GM10248 (cell line): ENCODE data around the gene PLEKHM2.

Source experiments
- CTCF ChIA-PET: fragments of 300-600 bp; sonication (Branson Sonifier 250); formaldehyde crosslinking; extraction: SDS; loops from one replicate; lab custom pipeline; 2021; ENCODE audit warnings: antibody characterized with exemption; lab: Yijun Ruan, JAX
- POLR2A ChIA-PET: fragments of 350-650 bp; sonication (Branson Sonifier 250); formaldehyde crosslinking; extraction: SDS; loops from one replicate; lab custom pipeline; 2020; ENCODE audit warnings: antibody characterized with exemption; lab: Yijun Ruan, JAX
- DNase-seq: peaks from one replicate; pipeline ENCODE4 v3.0.0; 2012; ENCODE audit errors: extremely low spot score
- TF ChIP-seq, protein P1 (sequence below): IDR thresholded peaks from 2 replicates; pipeline ENCODE4 v1.5.1; 2012; ENCODE audit warnings: mild to moderate bottlenecking, low read depth; ENCODE audit errors: extremely low read depth, missing control alignments, control extremely low read depth

The PLEKHM2 gene

DNA sequence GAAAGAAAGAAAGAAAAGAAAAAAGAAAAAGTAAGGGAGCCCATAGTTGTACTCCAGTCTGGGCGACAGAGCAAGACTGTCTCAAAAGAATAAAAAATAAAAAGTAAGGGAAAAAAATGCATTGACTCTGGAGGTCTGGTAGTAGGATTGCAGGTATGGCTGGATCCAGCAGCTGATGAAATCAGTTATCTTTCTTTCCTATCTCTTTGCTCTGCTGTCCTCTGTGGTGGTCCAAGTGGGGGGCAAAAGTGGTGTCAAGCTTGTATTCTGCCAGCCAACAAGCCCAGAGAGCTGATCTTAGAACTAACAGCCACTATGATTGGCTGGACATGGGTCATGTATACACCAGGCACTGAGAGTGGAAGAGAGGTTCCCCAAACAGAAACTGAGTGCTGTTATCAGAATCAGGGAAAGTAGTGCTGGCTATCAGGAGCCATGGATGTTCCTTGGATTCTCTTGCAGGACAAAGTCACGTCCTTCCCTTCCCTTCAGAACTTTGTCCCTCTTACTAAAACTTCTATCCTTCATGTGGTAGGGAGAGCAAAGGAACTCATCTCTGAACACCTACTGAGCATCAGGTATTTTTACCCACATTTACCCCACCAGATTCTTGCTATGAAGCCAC lies 71.0 kb downstream of the PLEKHM2 start:
- TF ChIP-seq, protein P1, sequence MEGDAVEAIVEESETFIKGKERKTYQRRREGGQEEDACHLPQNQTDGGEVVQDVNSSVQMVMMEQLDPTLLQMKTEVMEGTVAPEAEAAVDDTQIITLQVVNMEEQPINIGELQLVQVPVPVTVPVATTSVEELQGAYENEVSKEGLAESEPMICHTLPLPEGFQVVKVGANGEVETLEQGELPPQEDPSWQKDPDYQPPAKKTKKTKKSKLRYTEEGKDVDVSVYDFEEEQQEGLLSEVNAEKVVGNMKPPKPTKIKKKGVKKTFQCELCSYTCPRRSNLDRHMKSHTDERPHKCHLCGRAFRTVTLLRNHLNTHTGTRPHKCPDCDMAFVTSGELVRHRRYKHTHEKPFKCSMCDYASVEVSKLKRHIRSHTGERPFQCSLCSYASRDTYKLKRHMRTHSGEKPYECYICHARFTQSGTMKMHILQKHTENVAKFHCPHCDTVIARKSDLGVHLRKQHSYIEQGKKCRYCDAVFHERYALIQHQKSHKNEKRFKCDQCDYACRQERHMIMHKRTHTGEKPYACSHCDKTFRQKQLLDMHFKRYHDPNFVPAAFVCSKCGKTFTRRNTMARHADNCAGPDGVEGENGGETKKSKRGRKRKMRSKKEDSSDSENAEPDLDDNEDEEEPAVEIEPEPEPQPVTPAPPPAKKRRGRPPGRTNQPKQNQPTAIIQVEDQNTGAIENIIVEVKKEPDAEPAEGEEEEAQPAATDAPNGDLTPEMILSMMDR, result no peak
- no peak for DNase-seq
- CTCF ChIA-PET, result no interaction called here
- POLR2A ChIA-PET, result no interaction called here

DNA sequence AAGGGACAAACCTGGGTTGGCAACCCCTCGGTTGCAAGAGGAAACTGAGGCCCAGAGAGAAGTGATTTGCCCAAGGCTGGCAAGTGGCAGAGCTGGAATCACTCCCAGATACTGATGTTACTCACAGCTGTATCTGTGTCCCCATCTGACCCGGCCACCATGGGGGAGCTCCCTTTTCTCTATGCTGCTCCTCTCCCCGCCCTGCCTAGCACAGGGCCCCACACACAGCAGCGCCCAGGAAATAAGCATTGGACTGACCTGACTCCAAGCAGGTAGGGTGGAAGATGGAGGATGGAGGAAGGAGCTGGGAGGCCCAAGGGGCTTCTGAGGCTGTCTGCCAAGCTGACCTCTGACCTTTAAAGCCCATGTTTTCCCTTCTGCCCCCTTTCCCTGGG lies 71.5 kb downstream of the PLEKHM2 start:
- DNase-seq, result no peak
- ChIA-PET POLR2A (interaction anchor here (0.7 kb wide), 1 partner anchor 18 kb away, joined by 3 read pairs; no protein-coding TSS in a partner anchor), CTCF (no interaction called here)
- TF ChIP-seq, protein P1, result no peak

DNA sequence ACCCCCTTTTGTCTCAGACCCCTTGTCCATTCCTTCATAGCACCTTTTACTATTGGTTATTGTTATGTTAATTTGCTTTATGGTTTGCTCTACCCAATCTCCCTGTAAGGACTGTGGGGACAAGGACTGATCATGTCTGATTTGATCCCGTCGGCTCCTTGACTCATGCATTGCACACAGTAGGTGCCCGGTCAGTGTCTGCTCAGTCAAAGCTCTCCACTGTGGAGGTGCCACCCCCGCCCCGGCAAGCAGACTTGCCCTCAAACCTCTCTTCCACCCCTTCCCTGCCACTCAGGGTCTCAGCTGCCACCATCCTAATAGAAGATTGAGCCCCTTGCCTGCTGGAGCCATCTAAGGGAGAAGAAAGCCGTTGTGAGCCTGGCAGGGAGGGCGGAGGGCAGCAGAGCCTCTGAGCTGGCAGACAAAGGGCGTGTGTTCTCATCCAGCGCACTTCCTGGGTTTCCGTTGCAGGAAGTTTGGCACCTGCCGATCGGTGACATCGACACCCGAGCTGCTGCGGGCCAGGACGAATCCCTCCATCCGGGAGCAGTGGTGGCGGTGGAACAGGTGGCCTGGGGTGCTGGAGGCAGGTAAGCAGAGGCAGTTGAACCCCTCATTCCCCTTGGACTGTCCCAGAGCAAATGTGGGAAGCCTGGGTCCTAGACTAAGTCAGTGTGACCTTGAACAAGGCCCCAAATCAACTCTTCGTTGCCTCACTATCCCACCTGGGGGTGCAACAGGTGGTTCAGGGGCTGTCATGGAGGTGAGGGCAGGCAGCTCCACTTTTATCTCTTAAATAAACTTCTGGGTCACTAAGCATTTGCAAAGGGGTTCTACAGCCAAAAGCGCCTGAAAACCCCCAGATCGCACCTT lies 72.3 kb downstream of the PLEKHM2 start:
- ChIA-PET CTCF (interaction anchor here (0.8 to 1.3 kb wide), 3 partner anchors 10 to 59 kb away, joined by 3 read pairs; partner anchors contain the start of gene TMEM82), POLR2A (interaction anchor here (0.7 kb wide), 1 partner anchor 18 kb away, joined by 3 read pairs; no protein-coding TSS in a partner anchor)
- TF ChIP-seq, protein P1, result no peak
- no peak for DNase-seq

DNA sequence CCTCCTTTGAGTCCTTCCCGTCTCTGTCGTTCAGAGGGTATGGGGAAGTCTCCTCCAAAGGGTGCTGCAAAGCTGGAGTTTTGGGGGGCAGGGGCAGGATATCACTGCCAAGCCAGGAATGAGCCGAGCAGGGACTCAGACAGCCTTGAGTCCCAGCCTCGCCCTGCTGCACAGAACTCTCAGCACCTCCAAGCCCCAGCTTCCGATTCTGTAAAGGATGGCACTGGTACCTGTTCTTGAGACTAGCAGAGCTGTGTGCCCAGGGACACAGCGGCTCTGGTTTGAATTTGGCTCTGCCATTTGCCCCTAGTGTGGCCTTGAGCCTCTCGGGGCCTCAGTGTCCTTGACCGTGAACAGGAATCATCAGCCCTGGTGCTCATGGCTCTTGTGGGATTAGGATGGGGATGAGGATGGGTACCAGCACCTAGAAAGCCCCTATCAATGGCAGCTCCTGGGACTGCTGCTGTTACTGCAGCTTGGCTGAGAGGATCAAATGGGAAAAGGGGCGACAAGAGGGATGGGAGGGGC lies 73.0 kb downstream of the PLEKHM2 start:
- TF ChIP-seq, protein P1, result no peak
- ChIA-PET POLR2A (no interaction called here), CTCF (interaction anchor here (0.8 to 1.3 kb wide), 3 partner anchors 9 to 58 kb away, joined by 3 read pairs; partner anchors contain the start of gene TMEM82)
- no peak for DNase-seq

DNA sequence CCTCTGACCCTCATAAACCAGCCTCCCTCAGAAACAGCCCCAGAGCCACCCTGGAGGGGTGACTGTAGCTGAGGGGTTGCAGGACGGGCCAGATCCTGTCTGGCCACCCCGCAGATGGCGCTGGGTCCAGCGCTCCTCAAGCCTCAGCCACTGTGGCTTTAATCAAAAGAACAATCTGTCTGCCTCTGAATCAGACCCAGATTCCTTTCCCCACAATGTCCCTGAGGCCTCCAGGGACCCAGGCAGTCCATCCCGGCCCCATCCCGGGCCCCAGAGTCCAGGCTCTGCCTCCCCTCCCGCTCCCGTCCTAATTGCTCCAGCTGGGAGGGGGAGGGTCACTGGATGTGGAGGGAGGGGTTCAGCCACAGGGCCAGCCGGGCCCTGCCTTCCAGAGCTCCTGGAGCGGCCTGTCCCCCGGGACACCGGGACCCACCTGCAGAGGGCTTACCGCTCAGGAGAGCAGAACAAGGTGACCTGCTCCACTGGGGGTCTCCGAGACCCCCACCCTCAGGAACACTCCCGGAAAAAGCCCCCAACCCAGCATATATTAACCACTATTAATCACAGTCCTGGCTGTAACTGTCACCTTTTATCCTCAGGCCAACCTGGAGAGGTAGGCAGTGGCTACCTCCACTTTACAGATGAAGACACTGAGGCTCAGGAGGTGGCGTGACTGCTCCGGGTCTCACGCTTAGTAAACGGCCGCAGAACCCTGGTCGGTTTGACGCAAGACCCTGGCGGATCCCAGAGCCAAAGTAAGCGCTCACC lies 73.6 kb downstream of the PLEKHM2 start:
- CTCF ChIA-PET, result interaction anchor here (1.3 kb wide), 1 partner anchor 9 kb away, joined by 3 read pairs; no protein-coding TSS in a partner anchor
- POLR2A ChIA-PET, result no interaction called here
- TF ChIP-seq, protein P1, result no peak
- DNase-seq, result no peak
